Peyer's patch (tissue), 4 donors: ENCODE measurements around the gene SV2B.

ENCODE experiments used
- POLR2A ChIP-seq, 2 donors: fragments of 450-650 bp; IDR thresholded peaks; one replicate each; pipeline ENCODE4 v1.5.1; 2017; ENCODE audit warnings: antibody characterized with exemption in 2 of 2, mild to moderate bottlenecking in 2 of 2, moderate library complexity in 2 of 2
- TF ChIP-seq, protein P1 (sequence below), 6 experiments: fragments of 450-650 bp in 4 of 6; fragments of 200-600 bp in 2 of 6; sonication (generic) in 1 of 6; IDR thresholded peaks; one replicate each; pipeline ENCODE4 v1.5.1; 2017 to 2019; ENCODE audit warnings: antibody characterized with exemption in 6 of 6, mild to moderate bottlenecking in 3 of 6, moderate library complexity in 1 of 6

DNA sequence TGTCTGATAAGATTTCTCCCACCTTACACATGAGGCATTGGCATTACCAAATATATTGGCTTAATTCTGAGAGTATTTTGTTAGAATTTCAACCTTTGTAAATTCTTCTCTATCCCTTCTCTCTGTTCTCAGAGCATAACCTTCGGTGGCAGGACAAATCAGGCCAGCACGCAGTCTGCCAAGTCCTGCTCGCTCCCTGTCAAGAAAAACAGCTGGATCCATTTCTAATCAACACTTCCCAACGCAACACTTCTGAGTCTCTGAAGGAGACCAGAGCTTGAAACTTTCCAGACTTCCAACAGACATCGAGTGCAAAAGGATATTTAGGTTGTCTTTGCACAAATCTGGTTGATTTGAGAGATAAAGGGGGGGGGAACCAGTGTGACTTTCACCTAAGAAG lies 125.7 kb downstream of the SV2B start:
- no peak for TF ChIP-seq POLR2A (IDR thresholded peaks at IDR 0.05)
- TF ChIP-seq, protein P1, sequence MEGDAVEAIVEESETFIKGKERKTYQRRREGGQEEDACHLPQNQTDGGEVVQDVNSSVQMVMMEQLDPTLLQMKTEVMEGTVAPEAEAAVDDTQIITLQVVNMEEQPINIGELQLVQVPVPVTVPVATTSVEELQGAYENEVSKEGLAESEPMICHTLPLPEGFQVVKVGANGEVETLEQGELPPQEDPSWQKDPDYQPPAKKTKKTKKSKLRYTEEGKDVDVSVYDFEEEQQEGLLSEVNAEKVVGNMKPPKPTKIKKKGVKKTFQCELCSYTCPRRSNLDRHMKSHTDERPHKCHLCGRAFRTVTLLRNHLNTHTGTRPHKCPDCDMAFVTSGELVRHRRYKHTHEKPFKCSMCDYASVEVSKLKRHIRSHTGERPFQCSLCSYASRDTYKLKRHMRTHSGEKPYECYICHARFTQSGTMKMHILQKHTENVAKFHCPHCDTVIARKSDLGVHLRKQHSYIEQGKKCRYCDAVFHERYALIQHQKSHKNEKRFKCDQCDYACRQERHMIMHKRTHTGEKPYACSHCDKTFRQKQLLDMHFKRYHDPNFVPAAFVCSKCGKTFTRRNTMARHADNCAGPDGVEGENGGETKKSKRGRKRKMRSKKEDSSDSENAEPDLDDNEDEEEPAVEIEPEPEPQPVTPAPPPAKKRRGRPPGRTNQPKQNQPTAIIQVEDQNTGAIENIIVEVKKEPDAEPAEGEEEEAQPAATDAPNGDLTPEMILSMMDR (IDR thresholded peaks at IDR 0.05) = no peak
